Measurements from ENCODE around the gene CD4.

CD4 gene

DNA sequence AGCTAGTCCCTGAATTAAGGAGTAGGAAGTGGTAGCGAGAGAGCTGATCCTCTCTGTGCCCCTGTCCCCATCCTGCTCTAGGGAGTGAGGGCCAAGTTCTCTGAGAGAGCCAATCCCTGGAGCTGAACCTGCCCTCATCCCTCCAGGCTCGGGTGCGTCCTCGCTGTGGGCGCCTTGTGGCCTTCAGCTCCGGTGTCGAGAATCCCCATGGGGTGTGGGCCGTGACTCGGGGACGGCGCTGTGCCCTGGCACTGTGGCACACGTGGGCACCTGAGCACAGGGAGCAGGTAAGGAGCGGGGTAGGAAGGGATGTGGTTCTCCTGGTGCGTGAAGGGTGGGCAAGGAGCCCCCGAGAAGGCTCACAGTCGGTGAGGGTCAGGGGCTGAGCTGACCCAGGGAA, 49.5 kb downstream of the CD4 start:
- in situ Hi-C loops (cut with MboI; ENCODE audit: low pct_unique_long_range_greater_than_20kb, low sequenced_read_pairs, unreplicated experiment): no loop called here
- TF ChIP-seq, protein P1, sequence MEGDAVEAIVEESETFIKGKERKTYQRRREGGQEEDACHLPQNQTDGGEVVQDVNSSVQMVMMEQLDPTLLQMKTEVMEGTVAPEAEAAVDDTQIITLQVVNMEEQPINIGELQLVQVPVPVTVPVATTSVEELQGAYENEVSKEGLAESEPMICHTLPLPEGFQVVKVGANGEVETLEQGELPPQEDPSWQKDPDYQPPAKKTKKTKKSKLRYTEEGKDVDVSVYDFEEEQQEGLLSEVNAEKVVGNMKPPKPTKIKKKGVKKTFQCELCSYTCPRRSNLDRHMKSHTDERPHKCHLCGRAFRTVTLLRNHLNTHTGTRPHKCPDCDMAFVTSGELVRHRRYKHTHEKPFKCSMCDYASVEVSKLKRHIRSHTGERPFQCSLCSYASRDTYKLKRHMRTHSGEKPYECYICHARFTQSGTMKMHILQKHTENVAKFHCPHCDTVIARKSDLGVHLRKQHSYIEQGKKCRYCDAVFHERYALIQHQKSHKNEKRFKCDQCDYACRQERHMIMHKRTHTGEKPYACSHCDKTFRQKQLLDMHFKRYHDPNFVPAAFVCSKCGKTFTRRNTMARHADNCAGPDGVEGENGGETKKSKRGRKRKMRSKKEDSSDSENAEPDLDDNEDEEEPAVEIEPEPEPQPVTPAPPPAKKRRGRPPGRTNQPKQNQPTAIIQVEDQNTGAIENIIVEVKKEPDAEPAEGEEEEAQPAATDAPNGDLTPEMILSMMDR (IDR thresholded peaks at IDR 0.05; ENCODE audit: extremely low read depth, insufficient read depth, missing control alignments): no peak
- DNase-seq (ENCODE audit: low spot score): no peak

- TF ChIP-seq, protein P1 (IDR thresholded peaks at IDR 0.05; ENCODE audit: extremely low read depth, insufficient read depth, missing control alignments): no peak
- in situ Hi-C loops (cut with MboI; ENCODE audit: low pct_unique_long_range_greater_than_20kb, low sequenced_read_pairs, unreplicated experiment): no loop called here
- DNase-seq (ENCODE audit: low spot score): peak; percentile 76
Observed at GRCh38 chr12:6839482-6840201, 50.3 kb downstream of the CD4 start.

DNA sequence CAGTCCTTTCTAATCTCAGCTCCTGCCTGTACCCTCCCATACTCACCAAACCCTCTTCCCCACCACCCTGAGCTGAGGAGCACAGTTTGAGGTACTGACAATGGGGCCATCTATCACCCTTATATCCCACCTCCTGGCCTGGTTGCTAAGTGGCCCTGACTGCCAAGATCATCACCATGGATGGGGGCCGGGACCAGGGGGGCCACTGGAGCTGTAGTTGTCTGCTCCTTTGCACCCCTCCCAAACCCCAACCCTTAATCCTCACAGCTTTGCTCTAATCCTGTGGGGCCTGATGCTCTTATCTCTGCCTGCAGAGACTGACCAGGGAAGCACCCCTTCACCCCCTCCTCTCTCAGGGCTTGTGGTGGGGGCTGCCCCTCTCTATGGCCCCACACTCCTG, 51.0 kb downstream of the CD4 start:
- in situ Hi-C loops (cut with MboI; ENCODE audit: low pct_unique_long_range_greater_than_20kb, low sequenced_read_pairs, unreplicated experiment): no loop called here
- DNase-seq (ENCODE audit: low spot score): no peak
- TF ChIP-seq, protein P1 (IDR thresholded peaks at IDR 0.05; ENCODE audit: extremely low read depth, insufficient read depth, missing control alignments): no peak

DNA sequence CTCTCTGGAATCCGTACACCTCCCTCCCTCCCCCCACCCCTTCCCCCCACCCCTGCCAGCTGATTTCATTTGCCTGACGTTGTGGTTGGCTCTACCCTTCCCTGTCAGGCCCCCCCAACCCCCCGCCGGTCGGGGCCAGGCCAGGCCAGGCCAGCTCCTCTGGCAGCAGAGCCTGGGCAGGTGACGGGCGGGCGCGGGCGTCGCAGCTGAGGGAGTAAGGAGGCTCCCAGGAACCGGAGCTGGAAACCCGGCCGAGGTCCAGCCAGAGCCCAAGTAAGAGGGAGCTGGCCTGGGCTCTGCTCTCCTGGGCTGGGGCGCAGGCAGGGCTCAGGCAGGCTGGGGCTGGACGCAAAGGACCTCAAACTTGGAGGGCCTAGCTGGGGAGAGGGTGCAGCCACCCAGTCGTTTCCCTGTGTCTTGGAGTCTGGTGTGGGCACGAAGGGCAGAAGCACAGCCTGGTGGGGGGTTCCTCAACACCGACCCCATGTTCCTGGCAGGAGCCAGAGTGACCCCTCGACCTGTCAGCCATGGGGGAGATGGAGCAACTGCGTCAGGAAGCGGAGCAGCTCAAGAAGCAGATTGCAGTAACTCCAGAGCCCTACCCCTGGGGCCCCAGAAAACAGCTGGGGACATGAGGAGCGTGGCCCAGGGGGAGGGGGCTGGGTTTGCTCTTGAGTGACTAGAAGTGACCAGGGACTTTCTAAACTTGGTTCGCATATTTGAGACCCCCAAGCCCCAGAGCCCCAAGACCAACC, 51.6 kb downstream of the CD4 start, which contains the start of gene GNB3:
Gene GNB3, plus strand, starts transcription at position 165 of the 755 bp plus-strand sequence. Its CDS starts 363 bp downstream, at position 528.
- TF ChIP-seq, protein P1 (IDR thresholded peaks at IDR 0.05; ENCODE audit: extremely low read depth, insufficient read depth, missing control alignments): no peak
- in situ Hi-C loops (cut with MboI; ENCODE audit: low pct_unique_long_range_greater_than_20kb, low sequenced_read_pairs, unreplicated experiment): no loop called here
- no peak for DNase-seq (ENCODE audit: low spot score)

GRCh38 chr12:6842075-6842474, 52.7 kb downstream of the CD4 start:
- TF ChIP-seq, protein P1 (IDR thresholded peaks at IDR 0.05; ENCODE audit: extremely low read depth, insufficient read depth, missing control alignments): no peak
- in situ Hi-C loops (cut with MboI; ENCODE audit: low pct_unique_long_range_greater_than_20kb, low sequenced_read_pairs, unreplicated experiment): no loop called here
- no peak for DNase-seq (ENCODE audit: low spot score)

- DNase-seq (ENCODE audit: low spot score): no peak
- in situ Hi-C loops (cut with MboI; ENCODE audit: low pct_unique_long_range_greater_than_20kb, low sequenced_read_pairs, unreplicated experiment): no loop called here
- TF ChIP-seq, protein P1 (IDR thresholded peaks at IDR 0.05; ENCODE audit: extremely low read depth, insufficient read depth, missing control alignments): no peak
Observed at GRCh38 chr12:6843118-6843902, 54.0 kb downstream of the CD4 start.
